C4-2B (cell line): ENCODE results near the gene SLC1A4.

Experiments used
- CTCF ChIP-seq: fragments of 450-650 bp; conservative IDR thresholded peaks from 2 replicates; pipeline ENCODE4 v1.5.1; 2017; ENCODE audit warnings: mild to moderate bottlenecking
- ZFX ChIP-seq: fragments of 450-650 bp; IDR thresholded peaks from 2 replicates; pipeline ENCODE4 v1.6.1; 2017

- TF ChIP-seq CTCF (no peak; the same call in 1 of the 2 replicates), ZFX (no peak)
Measured at GRCh38 chr2:65033178-65033577, 44.0 kb downstream of the SLC1A4 start.
